GM18502 (cell line): ENCODE results near the gene GVQW3.
A peak's percentile ranks its signal among the peaks of the same experiment; 100 is the strongest.
"Not testable (repeated sequence)": the region's sequence is repeated elsewhere in the genome, so short reads cannot be mapped to it uniquely, and the experiment has no call there.

Experiments used
- ATAC-seq: cut with Tn5 transposase; IDR thresholded peaks from one replicate; pipeline ENCODE4 v1.9.1; 2021; ENCODE audit warnings: mild to moderate bottlenecking; ENCODE audit not compliant: unreplicated experiment, poor library complexity

Gene GVQW3

GRCh38 chr11:76382209-76382608, 1.1 kb downstream of the GVQW3 start:
- ATAC-seq = no peak

GRCh38 chr11:76385903-76386302, 4.8 kb downstream of the GVQW3 start:
- no peak for ATAC-seq

GRCh38 chr11:76388408-76388807, 7.3 kb downstream of the GVQW3 start:
- ATAC-seq = no peak

- ATAC-seq = no peak
Observed at GRCh38 chr11:76391021-76391420, 9.9 kb downstream of the GVQW3 start.

GRCh38 chr11:76391811-76392475, 10.8 kb downstream of the GVQW3 start:
- ATAC-seq = no peak

GRCh38 chr11:76392870-76393269, 11.7 kb downstream of the GVQW3 start:
- no peak for ATAC-seq

- ATAC-seq = no peak
Observed at GRCh38 chr11:76394411-76394810, 13.3 kb downstream of the GVQW3 start.

- ATAC-seq = no peak
Observed at GRCh38 chr11:76395296-76395695, 14.2 kb downstream of the GVQW3 start.

- no peak for ATAC-seq
Observed at GRCh38 chr11:76397383-76397782, 16.3 kb downstream of the GVQW3 start.

GRCh38 chr11:76400967-76401366, 19.8 kb downstream of the GVQW3 start:
- ATAC-seq = no peak

- not testable (repeated sequence) for ATAC-seq
Observed at GRCh38 chr11:76401484-76401883, 20.4 kb downstream of the GVQW3 start.

GRCh38 chr11:76406359-76406758, 25.2 kb downstream of the GVQW3 start:
- ATAC-seq = no peak

GRCh38 chr11:76408171-76408965, 27.2 kb downstream of the GVQW3 start:
- ATAC-seq = no peak

GRCh38 chr11:76410851-76411357, 29.8 kb downstream of the GVQW3 start:
- no peak for ATAC-seq

- ATAC-seq = no peak
Observed at GRCh38 chr11:76415073-76415472, 34.0 kb downstream of the GVQW3 start.

- ATAC-seq = no peak
Observed at GRCh38 chr11:76419896-76420295, 38.8 kb downstream of the GVQW3 start.

- peak; percentile 83 for ATAC-seq
Observed at GRCh38 chr11:76424379-76424778, 43.3 kb downstream of the GVQW3 start.

GRCh38 chr11:76424891-76425290, 43.8 kb downstream of the GVQW3 start:
- ATAC-seq = no peak

- no peak for ATAC-seq
Observed at GRCh38 chr11:76426660-76427059, 45.5 kb downstream of the GVQW3 start.

- no peak for ATAC-seq
Observed at GRCh38 chr11:76436020-76436419, 54.9 kb downstream of the GVQW3 start.

- ATAC-seq = no peak
Observed at GRCh38 chr11:76443268-76443980, 62.3 kb downstream of the GVQW3 start.
